HG03060 (cell line): Measurements from ENCODE around the gene BMERB1.
"Not testable (repeated sequence)": the region's sequence is repeated elsewhere in the genome, so short reads cannot be mapped to it uniquely, and the experiment has no call there.

Source experiments
- ATAC-seq: cut with Tn5 transposase; IDR thresholded peaks from one replicate; pipeline ENCODE4 v1.9.1; 2021; ENCODE audit warnings: low read depth, moderate number of reproducible peaks; ENCODE audit not compliant: unreplicated experiment

Gene BMERB1

DNA sequence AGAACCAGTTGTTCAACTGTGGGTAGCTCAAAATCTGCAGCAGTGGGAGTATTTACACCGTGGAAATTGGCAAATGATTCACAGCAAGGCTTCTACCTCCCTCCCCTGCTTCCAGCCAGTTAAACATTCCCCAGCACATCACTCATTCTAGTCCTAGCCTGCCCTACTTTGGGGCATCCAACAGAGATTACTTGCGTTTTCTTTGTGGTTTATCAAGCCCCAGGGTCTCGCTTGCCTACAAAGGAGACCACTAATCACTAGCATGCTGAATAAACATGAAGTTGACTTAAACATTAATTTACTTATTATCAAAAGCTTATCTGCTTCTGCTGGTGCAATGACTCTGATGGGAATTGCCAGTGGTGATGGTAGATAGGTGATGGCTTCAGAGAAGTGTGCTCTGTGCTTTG, 114.1 kb downstream of the BMERB1 start:
- ATAC-seq = no peak

DNA sequence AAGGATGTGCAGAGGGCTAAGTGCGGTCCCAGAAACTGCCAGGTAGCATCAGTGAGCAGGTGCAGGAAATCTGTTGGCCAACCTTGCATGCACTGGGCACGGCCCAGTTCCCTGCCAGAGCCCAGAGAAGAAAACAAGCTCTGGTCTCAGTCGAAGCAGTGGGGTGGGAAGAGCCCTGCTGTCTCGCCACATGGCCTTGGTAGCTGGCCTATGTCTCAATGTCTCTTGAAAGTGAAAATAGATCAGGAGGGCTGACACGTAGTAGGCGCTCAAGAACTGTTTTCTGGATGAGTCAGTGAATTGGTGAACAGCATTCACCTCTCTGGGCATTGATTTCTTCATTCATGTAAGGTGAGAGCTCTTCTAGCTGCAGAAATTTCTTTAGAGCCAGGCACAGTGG, 118.1 kb downstream of the BMERB1 start:
- ATAC-seq = no peak

DNA sequence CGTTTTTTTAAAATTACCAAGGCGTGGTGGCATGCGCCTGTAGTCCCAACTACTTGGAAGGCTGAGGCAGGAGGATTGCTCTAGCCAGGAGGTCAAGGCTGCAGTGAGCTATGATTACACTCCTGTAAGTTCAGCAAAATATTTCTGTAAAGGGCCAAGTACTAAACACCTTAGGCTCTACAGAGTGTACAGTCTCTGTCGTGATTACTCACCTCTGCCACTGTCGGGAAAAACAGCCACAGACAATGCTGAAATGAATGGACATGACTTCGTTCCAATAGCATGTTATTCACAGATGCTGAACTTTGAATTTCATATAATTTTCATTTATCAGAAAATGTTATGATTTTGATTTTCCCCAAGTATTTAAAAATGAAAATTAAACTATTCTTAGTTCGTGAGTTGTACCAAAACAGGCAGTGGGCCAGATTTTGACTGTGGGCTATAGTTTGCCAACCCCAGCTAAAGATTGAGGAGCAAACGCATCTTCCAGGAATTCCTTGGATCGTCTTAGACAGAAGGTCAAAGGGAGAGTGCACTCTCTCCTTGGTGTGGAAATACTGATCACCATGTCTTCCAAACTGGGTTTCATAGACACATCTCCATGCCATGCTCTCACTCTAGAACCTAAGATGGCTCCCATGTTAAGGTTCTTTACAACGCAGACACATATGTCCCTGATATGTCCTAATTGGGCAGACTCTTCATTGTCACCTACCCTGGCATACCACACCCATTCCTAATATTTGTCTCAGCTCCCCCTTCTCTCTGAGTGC, 119.1 kb downstream of the BMERB1 start:
- no peak for ATAC-seq

DNA sequence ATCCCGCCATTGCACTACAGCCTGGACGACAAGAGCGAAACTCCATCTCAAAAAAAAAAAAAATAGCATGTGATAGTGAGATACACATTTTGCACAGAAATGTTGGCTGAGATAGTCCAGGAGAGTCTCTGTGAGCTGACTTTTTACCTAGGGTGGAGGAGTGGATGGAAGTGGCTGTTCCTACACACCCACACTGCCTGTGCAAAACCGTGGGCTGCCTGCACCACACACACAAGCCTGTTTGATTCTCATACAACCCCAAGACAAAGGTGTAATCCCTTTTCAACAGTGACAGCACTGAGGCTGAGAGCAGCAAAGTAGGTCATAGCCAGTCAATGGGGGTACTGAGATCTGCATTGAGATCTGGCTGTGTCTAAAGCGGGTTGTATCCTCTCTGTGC, 121.7 kb downstream of the BMERB1 start:
- no peak for ATAC-seq

DNA sequence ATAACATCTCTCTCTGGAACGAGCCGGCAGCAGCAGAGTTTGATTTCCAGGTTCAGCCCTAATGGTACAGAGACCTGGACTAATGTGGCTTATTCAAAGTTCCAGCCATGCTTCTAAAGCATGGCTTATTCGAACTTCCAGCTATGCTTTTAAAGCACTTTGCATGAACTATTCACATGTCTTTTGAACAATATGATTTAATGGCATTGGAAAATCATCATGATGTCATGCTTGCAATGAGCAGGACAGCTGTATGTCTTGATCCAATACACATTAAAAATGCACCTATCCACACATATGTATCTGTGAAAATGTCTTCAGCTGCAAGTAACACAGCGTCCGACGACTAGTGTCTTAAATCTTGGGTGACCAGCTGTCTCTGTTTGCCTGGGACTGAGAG, 122.9 kb downstream of the BMERB1 start:
- no peak for ATAC-seq

DNA sequence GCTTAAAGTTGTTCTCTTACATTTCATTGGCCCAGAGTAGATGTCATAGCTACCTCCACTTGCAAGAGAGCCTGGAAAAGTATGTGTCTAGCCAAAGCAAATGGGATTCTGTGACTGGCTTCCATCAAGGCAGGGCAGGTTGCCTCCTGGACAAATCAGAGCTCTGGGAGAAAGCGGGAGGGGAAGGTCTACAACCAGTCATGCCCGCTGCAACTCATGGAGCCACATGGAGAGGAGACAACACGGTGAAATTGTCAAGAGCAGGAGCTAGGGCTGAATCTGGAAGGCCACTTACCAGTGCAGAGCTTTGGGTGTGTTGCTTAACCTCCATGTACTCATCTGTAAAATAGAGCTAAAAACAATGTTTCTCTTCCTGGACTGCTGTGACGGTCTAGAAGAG, 124.8 kb downstream of the BMERB1 start:
- no peak for ATAC-seq

DNA sequence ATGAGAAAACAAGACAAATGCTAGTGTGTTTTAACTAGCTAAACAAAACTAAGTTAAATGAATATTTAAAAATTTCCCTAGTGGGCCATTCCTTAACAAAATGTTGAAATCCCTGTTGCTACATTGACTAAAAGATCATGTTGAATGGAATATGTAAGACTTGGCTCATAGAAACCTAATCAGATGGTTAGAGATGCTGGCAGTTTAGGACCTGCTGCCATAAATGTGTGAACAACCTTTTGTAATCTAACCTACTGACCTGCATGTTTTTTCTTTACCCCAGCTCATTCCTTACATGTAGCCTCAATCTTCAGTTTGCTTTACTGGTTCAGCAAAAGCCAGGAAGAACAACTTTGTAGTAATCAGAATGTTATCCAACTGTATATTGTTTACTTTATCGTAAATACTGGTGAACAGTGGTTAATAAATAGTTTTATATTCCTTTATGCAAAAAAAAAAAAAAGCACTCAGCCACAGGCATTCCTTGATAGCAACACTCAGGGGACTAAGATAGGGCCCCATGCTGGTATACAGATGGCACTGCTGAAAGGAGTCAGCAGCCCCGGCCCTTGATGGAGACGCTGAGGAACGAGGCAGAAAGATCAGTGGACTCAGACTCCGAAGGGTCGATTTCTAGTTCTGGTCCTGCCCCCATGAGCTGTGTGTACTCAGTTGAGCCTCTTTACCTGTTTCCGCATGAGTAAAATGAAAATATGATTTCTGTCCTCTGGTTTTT, 130.4 kb downstream of the BMERB1 start:
- ATAC-seq = no peak

DNA sequence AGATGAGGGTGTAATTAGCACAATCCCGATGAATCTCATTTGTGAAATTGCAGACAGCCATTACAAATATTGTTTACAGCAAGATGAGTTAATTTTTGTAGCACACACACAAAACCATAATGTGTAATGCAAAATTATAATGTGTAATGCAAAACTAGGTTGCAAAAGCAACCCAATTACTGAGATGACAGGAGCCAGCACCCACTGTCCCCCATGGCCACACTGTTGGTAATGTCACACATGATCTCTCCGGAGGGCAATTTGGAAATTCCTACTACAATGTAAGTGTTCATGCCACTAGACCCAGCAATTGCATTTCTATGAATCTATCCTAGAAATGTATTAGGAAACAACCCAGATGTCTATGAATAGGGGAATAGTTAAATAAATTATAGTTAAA, 131.7 kb downstream of the BMERB1 start:
- ATAC-seq = no peak

DNA sequence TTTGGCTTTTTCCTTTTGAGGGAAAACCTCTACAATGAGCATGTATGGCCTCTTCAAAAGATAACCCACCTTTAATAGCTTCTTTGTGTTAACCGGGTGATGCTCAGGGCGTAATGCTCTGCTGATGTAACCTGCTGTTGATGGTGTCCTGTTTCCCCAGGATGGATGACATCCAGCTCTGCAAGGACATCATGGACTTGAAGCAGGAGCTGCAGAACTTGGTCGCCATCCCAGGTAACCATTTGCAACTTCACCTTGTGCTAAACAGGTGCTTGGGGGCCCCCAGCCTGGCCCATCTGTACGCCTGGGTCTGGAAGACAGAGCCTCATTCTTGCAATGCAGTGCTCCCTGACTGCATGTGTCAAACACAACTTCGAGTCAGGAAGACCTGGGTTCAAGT, 133.4 kb downstream of the BMERB1 start:
- ATAC-seq = no peak

DNA sequence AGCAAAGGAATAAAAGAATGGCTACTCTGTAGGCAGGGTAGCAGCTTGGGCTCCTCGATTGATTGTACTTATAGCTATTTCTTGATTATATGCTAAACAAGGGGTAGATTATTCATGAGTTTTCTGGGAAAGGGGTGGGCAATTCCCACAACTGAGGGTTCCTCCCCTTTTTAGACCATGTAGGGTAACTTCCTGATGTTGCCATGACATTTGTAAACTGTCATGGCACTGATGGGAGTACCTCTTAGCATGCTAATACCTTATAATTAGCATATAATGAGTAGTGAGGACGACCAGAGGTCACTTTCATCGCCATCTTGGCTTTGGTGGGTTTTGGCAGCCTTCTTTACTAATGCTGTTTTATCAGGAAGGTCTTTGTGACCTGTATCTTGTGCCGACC, 136.3 kb downstream of the BMERB1 start:
- not testable (repeated sequence) for ATAC-seq

DNA sequence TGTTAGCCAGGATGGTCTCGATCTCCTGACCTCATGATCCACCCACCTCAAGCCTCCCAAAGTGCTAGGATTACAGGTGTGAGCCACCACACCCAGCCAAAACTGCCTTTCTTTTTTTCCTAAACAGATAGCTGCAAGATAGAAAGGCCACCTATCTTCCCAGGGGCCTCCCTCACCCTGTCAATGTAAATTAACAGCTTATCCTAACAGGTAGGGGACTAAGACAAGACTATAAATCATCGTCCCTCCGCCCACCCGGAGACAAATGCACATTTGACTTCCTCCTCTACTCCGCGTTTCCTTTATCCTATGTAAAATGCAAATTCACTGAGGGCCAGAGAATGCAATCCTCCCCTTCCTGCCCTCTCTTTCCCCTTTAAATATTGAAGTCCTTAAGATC, 137.2 kb downstream of the BMERB1 start:
- ATAC-seq = no peak

DNA sequence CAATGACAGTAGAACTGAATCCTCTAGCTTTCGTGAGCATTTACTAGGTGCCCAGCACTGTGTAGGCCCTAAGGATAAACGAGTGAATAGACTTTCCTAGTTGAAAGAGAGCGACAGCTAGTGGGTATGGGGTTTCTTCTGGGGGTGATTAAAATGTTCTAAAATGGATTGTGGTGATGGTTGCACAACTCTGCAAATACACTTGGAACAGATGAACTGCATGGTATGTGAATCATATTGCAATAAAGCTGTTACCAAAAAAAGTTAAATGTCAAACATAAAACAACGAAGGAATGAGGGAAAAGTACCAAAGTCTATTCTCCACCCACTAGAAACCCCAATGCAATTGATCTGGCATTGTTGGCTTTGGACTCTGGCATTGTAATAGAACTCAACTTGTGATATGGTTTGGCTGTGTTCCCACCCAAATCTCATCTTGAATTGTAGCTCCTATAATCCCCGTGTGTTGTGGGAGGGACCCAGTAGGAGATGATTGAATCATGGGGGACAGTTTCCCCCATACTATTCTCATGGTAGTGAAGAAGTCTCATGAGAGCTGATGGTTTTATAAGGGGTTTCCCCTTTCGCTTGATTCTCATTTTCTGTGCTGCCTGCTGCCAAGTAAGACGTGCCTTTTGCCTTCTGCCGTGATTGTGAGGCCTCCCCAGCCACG, 138.1 kb downstream of the BMERB1 start:
- no peak for ATAC-seq

DNA sequence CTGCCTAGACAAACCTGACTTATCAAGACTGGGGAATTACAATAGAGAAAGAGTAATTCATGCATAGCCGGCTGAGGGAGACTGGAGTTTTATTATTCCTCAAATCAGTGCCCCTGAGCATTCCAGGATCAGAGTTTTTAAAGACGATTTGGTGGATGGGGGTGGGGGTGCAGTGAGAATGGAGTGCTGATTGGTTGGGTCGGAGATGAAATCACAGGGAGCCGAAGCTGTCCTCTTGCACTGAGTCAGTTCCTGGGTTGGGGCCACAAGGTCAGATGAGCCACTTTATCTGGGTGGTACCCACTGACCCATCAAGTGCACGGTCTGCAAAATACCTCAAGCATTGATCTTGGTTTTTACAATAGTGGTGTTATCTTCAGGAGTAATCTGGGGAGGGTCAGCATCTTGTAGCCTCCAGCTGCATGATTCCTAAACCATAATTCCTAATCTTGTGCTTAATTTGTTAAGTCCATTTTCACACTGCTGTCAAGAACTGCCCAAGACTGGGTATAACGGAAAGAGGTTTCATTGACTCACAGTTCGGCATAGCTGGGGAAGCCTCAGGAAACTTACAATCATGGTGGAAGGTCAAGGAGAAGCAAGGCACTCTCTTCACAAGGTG, 139.0 kb downstream of the BMERB1 start:
- no peak for ATAC-seq

DNA sequence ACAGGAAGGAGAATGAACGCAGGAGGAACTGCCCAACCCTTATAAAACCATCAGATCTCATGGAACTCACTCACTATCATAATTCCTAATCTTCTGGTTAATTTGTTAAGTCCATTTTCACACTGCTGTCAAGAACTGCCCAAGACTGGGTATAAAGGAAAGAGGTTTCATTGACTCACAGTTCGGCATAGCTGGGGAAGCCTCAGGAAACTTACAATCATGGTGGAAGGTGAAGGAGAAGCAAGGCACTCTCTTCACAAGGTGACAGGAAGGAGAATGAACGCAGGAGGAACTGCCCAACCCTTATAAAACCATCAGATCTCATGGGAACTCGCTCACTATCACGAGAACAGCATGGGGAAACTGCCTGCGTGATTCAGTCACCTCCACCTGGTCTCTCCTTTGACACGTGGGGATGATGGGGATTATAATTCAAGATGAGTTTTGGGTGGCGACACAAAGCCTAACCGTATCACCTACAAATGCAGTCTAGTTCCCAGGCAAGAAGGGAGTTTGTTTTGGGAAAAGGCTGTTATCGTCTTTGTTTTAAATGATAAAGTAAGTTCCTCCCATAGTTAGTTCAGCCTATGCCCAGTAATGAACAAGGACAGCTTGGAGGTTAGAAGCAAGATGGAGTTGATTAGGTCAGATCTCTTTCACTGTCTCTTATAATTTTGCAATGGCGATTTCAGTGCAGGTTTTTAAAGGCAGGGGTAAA, 139.7 kb downstream of the BMERB1 start:
- not testable (repeated sequence) for ATAC-seq

DNA sequence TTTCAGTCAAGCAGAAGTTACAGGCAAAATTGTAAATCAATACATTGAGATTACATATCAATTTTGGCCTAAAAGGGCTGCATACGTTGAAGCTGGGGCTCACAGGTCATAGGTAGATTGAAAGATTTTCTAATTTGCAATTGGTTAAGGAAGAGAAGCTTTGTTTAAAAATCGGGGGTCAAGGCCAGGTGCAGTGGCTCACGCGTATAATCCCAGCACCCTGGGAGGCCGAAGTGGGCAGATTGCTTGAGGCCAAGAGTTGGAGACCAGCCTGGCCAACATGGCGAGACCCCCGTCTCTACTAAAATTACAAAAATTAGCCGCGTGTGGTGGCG, 140.2 kb downstream of the BMERB1 start:
- no peak for ATAC-seq

DNA sequence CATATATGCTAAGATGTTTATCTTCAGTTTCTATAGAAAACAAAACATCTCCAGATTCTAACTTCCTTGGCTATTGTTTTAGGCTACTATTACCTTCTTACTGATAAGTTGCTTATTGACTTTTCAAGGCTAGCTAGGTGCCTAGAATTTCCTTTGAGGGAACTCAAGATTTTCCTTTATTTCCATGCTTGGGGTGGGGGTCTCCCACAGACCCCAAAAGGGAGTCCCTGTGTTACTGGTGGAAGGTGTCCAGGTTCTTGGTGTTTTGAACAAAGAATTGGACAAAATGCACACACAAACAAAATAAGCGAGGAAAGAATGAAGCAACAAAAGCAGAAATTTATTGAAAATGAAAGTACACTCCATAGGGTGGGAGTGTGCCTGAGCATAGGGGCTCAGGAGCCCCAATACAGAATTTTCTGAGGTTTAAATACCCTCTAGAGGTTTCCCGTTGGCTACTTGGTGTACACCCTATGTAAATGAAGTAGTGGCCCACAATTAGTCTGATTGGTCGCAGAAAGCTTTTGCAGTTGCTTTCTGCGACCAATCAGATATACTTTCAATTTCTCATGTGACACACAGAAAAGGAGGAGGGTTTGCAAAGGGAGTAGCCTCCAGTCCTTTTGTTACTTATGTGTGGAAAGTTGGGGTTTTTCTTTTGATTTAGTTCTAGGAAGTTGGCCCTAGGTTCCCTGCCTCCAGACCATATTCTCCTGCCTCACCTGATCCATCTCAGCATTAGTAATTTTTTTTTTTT, 141.1 kb downstream of the BMERB1 start:
- no peak for ATAC-seq

DNA sequence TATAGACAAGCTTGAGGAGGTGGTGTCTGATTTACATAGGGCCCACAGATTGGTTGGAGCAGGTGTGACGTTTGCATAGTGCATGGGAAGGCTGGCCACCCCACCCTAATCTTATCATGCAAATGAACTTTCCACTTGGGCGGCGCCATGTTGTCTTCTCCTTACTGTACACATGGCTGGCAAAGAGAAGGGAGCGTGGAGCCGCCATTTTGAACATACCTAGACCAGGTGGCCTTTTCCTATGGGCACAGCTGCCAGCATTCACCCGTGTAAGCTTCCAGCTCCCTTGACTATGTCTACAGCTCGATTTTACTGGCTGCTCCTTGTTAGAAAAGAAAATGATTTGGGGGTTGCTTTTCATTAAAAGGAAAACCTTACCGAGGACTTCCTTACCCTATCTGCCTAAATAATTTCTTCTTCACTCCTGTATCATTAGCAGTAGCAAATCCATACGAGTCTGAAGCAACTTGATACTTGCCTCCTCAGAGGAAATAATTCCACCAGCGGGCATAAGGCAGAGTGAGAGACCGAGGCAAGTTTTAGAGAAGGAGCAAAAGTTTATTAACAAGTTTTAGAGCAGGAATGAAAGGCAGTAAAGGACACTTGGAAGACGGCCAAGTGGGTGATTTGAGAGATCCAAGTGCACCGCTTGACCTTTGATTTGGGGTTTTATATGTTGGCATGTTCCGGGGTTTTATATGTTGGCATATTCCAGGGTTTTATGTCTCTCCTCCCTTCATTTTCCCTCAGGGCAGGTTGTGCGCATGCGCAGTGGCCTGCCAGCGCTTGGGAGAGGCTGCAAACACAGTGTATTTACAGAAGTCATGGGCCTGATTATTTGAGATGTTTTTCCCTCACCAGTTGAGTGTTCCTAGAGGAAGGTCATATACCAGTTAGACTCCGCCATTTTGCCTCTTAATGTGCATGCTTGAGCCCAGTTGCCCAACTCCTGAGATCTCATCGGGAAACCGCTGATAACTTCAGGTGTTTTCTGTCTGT, 142.9 kb downstream of the BMERB1 start:
- ATAC-seq = no peak

DNA sequence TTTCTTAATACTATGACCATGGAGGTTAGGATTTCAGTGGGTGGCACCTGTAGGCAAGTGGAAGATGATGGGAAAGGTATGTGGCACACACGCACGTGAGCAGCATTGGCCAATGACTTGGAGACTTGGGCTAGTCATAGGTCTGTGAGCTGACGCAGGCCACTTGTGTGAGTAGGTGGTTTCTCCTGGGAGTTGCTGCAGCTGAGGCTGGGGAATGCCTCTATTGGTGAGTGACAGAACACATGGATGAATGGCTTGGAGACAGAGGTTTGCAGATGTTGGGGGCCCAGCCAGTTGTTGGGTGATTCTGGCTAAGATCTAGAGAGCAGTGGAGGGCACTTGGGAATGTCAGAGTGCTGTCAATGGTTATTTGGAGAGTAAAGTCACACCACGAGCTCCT, 144.4 kb downstream of the BMERB1 start:
- no peak for ATAC-seq
